ENCODE results near the gene ANAPC16. TPM values are rescaled to one million over a fixed set of nuclear protein-coding genes. Genes with fewer than 3 reads are reported as not detected.
"Not testable (repeated sequence)": the region's sequence is repeated elsewhere in the genome, so short reads cannot be mapped to it uniquely, and the experiment has no call there.

The ANAPC16 gene
- polyA plus RNA-seq, 1 donor from 2014 or later, result 426 TPM

GRCh38 chr10:72244573-72245038 lies 28.8 kb downstream of the ANAPC16 start:
- H3K4me1 Mint-ChIP-seq, result peaks cover 41 to 63% (median 60%) of the 10 kb centered on the region in 3 donors
- H3K27ac Mint-ChIP-seq, result peak overlapping the region; percentile 42 to 68 (median 51)
- H3K36me3 Mint-ChIP-seq, result no peaks in the 10 kb centered on the region
- H3K9me3 Mint-ChIP-seq, result no peaks in the 10 kb centered on the region
- H3K27me3 Mint-ChIP-seq, result no peaks in the 10 kb centered on the region
- peak overlapping the region in 3 of 4 donors; percentile 39 to 79 (median 49) for H3K4me3 Mint-ChIP-seq

GRCh38 chr10:72245949-72246525 lies 30.2 kb downstream of the ANAPC16 start:
- H3K27ac Mint-ChIP-seq, result peak overlapping the region; percentile 36 to 86 (median 62)
- H3K4me3 Mint-ChIP-seq, result peak overlapping the region in 3 of 4 donors; percentile 42 to 90 (median 83)
- peaks cover 44 to 67% (median 64%) of the 10 kb centered on the region in 3 donors for H3K4me1 Mint-ChIP-seq
- no peaks in the 10 kb centered on the region for H3K27me3 Mint-ChIP-seq
- no peaks in the 10 kb centered on the region for H3K9me3 Mint-ChIP-seq
- no peaks in the 10 kb centered on the region for H3K36me3 Mint-ChIP-seq

DNA sequence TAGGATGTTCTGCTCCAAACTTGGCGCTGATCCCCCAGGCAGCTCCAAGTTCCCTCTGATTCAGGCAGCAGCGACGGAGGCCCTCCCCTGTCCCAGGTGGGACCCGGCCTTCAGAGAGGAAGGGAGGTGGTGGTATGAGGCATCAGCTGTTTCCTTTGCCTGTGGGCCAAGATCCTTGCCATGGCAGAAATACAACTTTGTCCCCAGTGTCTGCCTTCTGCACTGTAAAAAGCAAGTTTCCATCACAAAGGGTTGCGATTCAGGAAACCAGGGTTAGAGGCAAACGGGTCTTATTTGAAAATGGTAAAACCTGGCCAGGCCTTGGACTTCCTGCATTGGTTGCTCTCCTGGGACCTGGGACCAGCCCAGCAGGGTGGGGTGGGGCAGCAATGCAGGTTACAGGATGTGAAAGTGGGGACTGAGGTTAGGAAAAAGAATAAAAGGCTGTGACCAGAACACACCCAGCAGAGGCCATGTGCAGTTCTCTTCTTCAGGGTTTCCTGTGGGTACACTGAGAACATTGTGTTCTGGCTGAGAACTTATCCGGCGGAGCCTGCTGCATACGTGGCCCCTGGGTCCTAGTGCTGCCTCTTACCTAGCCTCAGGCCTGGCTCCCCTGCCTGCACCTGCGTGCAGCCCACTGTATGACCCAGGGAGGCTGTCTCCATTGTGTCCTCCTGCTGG lies 32.8 kb downstream of the ANAPC16 start:
- H3K9me3 Mint-ChIP-seq, result no peaks in the 10 kb centered on the region
- peaks cover 43 to 64% (median 62%) of the 10 kb centered on the region in 3 donors for H3K4me1 Mint-ChIP-seq
- H3K4me3 Mint-ChIP-seq, result peak overlapping the region; percentile 77 to 96 (median 85)
- peak overlapping the region; percentile 98 for H3K27ac Mint-ChIP-seq
- H3K27me3 Mint-ChIP-seq, result no peaks in the 10 kb centered on the region
- peaks cover 2% of the 10 kb centered on the region for H3K36me3 Mint-ChIP-seq

GRCh38 chr10:72249176-72249862 lies 33.5 kb downstream of the ANAPC16 start:
- H3K36me3 Mint-ChIP-seq, H3K9me3 Mint-ChIP-seq, H3K27me3 Mint-ChIP-seq: not testable (repeated sequence)
- peak overlapping the region; percentile 98 for H3K27ac Mint-ChIP-seq
- H3K4me3 Mint-ChIP-seq, result peak overlapping the region; percentile 77 to 96 (median 85)
- H3K4me1 Mint-ChIP-seq, result peaks cover 40 to 59% (median 56%) of the 10 kb centered on the region in 3 donors

DNA sequence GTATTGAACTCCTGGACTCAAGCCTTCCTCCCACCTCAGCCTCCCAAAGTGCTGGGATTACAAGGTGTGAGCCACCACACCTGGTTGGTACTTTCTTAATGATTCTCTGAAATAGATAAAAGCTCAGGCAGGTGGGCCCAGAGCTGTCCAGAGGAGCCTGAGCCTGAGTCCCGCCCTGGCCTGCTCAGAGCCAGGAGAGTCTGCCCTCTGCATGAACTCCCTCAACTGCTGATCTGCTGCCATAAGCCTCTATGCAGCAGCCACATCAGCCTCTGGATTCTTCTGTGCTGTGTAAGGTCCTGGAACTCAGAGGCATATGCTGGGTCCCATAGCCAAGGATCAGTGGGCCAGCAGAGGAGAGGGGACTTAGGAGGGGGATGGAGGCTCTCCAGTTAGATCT lies 34.9 kb downstream of the ANAPC16 start:
- peaks cover 41 to 60% (median 53%) of the 10 kb centered on the region in 3 donors for H3K4me1 Mint-ChIP-seq
- H3K9me3 Mint-ChIP-seq, result no peaks in the 10 kb centered on the region
- peak overlapping the region in 1 of 3 donors; percentile 73 for H3K27ac Mint-ChIP-seq
- peaks cover 3% of the 10 kb centered on the region for H3K36me3 Mint-ChIP-seq
- H3K4me3 Mint-ChIP-seq, result peak overlapping the region in 2 of 4 donors; percentile 59 to 89
- H3K27me3 Mint-ChIP-seq, result no peaks in the 10 kb centered on the region

DNA sequence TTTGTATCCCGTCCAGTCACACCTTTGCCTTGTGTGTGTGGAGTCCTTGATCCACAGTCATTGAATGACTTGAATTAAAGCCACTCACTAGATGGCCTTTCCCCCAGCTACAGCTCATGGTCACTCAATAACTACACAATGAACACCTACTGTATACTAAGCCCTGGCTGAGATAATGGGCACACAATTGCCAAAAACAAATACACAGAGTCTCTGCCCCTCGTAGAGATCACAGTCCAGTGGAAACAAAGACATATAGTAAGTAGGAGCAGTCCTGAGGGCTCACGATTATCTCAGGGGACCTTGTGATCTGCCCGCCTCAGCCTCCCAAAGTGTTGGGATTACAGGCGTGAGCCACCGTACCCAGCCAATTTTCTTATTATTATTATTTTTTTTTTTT lies 35.8 kb downstream of the ANAPC16 start:
- Mint-ChIP-seq H3K36me3 (peaks cover 3% of the 10 kb centered on the region), H3K27ac (peak overlapping the region in 1 of 3 donors; percentile 13), H3K27me3 (no peaks in the 10 kb centered on the region), H3K4me3 (peak overlapping the region in 2 of 4 donors; percentile 10 to 13), H3K9me3 (no peaks in the 10 kb centered on the region), H3K4me1 (peaks cover 40 to 57% (median 51%) of the 10 kb centered on the region in 3 donors)

DNA sequence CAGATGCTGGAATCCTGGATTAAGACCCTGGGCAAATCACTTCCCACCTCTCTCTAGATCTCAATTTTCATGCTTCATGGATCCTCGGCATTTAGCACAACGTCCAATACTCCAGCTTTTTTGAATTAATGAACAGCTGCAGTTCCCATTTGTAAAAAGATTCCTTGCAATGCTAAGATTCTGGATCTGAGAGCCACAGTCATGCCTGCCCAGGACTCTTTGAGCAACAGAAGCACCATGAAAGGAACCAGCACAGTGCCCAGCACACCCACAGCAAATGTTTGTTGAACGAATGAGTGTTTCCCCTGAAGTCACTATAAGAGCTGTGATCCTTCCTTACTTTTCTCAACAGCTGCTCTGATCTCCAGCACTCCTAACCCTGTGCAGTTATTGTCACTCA lies 37.2 kb downstream of the ANAPC16 start:
- peaks cover 45 to 57% (median 49%) of the 10 kb centered on the region in 3 donors for H3K4me1 Mint-ChIP-seq
- peaks cover 6% of the 10 kb centered on the region for H3K36me3 Mint-ChIP-seq
- H3K9me3 Mint-ChIP-seq, result no peaks in the 10 kb centered on the region
- peak overlapping the region in 2 of 3 donors; percentile 11 to 57 for H3K27ac Mint-ChIP-seq
- H3K27me3 Mint-ChIP-seq, result no peaks in the 10 kb centered on the region
- H3K4me3 Mint-ChIP-seq, result peak overlapping the region in 1 of 4 donors; percentile 27

GRCh38 chr10:72253578-72253977 lies 37.8 kb downstream of the ANAPC16 start:
- Mint-ChIP-seq H3K27ac (peak overlapping the region in 1 of 3 donors; percentile 57), H3K4me1 (peaks cover 41 to 52% (median 44%) of the 10 kb centered on the region in 3 donors), H3K27me3 (no peaks in the 10 kb centered on the region), H3K36me3 (peaks cover 6% of the 10 kb centered on the region), H3K4me3 (peak overlapping the region in 1 of 4 donors; percentile 17), H3K9me3 (no peaks in the 10 kb centered on the region)

DNA sequence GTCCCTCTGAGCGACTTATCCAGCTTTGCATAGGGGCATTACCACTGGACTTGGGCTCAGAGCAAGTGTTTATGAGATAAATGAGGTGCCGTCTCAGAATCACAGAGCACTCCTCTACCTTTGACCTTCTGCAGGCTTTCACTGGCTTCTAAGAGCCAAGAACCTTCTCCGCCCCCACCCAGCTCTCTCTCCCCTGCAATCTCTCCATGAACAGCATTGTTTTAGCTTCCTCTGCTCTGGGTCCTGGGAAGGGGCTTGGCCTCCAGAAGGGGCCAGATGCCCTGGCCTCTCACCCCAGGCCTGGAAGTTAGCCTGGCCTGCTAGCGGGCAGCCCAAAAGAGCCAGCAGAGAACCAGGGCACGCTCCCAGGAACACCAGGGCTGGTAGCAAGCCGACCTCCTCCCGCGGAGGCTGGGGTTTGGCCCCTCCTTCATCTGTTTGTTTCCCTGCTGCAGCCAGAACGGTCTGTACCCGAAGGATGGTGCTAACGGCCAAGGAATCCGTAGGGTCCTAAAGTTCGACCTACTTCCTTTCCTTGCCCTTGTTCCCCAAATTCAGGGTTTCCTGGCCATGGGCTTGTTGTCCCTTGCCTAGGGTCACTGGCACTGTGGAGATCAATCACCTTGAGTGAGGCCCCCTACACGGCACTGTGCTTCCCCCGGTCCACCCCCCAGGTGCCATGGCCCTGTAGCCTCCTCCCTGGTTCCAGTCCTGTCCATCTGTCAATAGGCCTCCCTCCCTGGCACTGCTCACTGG lies 39.2 kb downstream of the ANAPC16 start:
- Mint-ChIP-seq H3K27ac (peak overlapping the region; percentile 65 to 85 (median 83)), H3K9me3 (no peaks in the 10 kb centered on the region), H3K27me3 (no peaks in the 10 kb centered on the region), H3K36me3 (peaks cover 6% of the 10 kb centered on the region), H3K4me3 (peak overlapping the region; percentile 23 to 80 (median 43)), H3K4me1 (peaks cover 47 to 54% (median 48%) of the 10 kb centered on the region in 3 donors)

- Mint-ChIP-seq H3K4me1 (peaks cover 47 to 56% (median 51%) of the 10 kb centered on the region in 3 donors), H3K27ac (peak overlapping the region in 1 of 3 donors; percentile 96), H3K4me3 (peak overlapping the region in 2 of 4 donors; percentile 46 to 88), H3K36me3 (peaks cover 6% of the 10 kb centered on the region), H3K9me3 (no peaks in the 10 kb centered on the region), H3K27me3 (no peaks in the 10 kb centered on the region)
Measured at GRCh38 chr10:72255977-72256729, 40.3 kb downstream of the ANAPC16 start.

DNA sequence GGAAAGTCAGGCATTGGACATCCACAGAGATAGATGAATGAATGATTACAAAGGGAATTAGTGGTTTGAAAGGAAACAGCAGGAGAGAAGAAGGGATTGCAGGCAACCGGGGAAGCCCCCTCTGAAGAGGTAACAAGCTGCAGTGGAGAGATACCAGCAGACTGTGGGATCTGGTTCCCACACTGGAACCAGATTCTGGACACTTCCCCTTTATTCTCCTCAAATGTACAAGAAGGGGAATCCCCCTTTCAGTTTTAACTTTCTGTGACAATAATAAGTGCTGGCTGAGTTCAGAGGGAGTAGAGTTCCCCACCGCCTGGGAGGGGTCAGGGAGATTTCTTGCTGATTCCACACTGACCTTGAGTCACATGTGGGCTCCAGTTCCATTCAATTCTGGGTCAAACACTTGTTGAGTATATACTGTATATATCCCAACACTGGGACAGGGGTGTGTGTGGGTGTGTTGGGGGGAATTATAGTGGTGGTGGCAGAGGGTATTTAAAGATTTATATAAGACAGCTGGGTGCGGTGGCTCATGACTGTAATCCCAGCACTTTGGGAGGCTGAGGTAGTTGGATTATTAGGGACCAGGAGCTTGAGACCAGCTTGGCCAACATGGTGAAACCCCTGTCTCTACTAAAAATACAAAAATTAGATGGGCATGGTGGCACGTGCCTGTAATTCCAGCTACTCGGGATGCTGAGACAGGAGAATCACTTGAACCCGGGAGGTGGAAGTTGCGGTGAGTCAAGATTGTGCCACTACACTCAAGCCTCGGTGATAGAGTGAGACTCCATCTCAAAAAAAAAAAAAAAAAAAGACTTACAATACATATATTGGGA lies 41.5 kb downstream of the ANAPC16 start:
- no peaks in the 10 kb centered on the region for H3K9me3 Mint-ChIP-seq
- peaks cover 4% of the 10 kb centered on the region for H3K36me3 Mint-ChIP-seq
- H3K4me1 Mint-ChIP-seq, result peaks cover 55 to 57% (median 55%) of the 10 kb centered on the region in 3 donors
- H3K27ac Mint-ChIP-seq, result peak overlapping the region; percentile 67 to 95 (median 95)
- H3K4me3 Mint-ChIP-seq, result peak overlapping the region in 3 of 4 donors; percentile 71 to 89 (median 72)
- H3K27me3 Mint-ChIP-seq, result no peaks in the 10 kb centered on the region

GRCh38 chr10:72258617-72259016 lies 42.8 kb downstream of the ANAPC16 start:
- Mint-ChIP-seq H3K9me3 (no peaks in the 10 kb centered on the region), H3K36me3 (peaks cover 4% of the 10 kb centered on the region), H3K27me3 (no peaks in the 10 kb centered on the region), H3K4me1 (peaks cover 49 to 59% (median 49%) of the 10 kb centered on the region in 3 donors), H3K4me3 (peak overlapping the region in 1 of 4 donors; percentile 66), H3K27ac (no peak overlapping the region)
